ENCODE measurements around the gene FAIM2. TPM values are rescaled to one million over a fixed set of nuclear protein-coding genes. Genes with fewer than 3 reads are reported as not detected.

The FAIM2 gene
- total RNA-seq, 1 donor from 2014 or later: 1.6 TPM

GRCh38 chr12:49909356-49909755 lies 5.7 kb upstream of the FAIM2 start:
- no peak for TF ChIP-seq CTCF (conservative IDR thresholded peaks at IDR 0.05)
- Mint-ChIP-seq H3K4me3 (no peak overlapping the region), H3K4me1 (peaks cover 32% of the 10 kb centered on the region), H3K27ac (ENCODE audit: unreplicated experiment) (no peak overlapping the region), H3K27me3 (ENCODE audit: low read depth) (peaks cover 20% of the 10 kb centered on the region), H3K9me3 (no peaks in the 10 kb centered on the region), H3K36me3 (ENCODE audit: low read depth) (no peaks in the 10 kb centered on the region)
- no peak for DNase-seq (ENCODE audit: low read depth, low spot score)

GRCh38 chr12:49907352-49907751 lies 3.7 kb upstream of the FAIM2 start:
- TF ChIP-seq CTCF (conservative IDR thresholded peaks at IDR 0.05): no peak
- peaks cover 35% of the 10 kb centered on the region for H3K4me1 Mint-ChIP-seq
- DNase-seq (ENCODE audit: low read depth, low spot score): no peak
- H3K9me3 Mint-ChIP-seq: no peaks in the 10 kb centered on the region
- H3K27ac Mint-ChIP-seq (ENCODE audit: unreplicated experiment): no peak overlapping the region
- no peaks in the 10 kb centered on the region for H3K36me3 Mint-ChIP-seq (ENCODE audit: low read depth)
- H3K4me3 Mint-ChIP-seq: peak overlapping the region; percentile 27
- peaks cover 23% of the 10 kb centered on the region for H3K27me3 Mint-ChIP-seq (ENCODE audit: low read depth)

GRCh38 chr12:49905718-49906314 lies 2.1 kb upstream of the FAIM2 start:
- Mint-ChIP-seq H3K27me3 (ENCODE audit: low read depth) (peaks cover 20% of the 10 kb centered on the region), H3K9me3 (no peaks in the 10 kb centered on the region), H3K36me3 (ENCODE audit: low read depth) (no peaks in the 10 kb centered on the region), H3K27ac (ENCODE audit: unreplicated experiment) (peak overlapping the region; percentile 1), H3K4me3 (peak overlapping the region; percentile 4), H3K4me1 (peaks cover 33% of the 10 kb centered on the region)
- no peak for TF ChIP-seq CTCF (conservative IDR thresholded peaks at IDR 0.05)
- no peak for DNase-seq (ENCODE audit: low read depth, low spot score)

- TF ChIP-seq CTCF (conservative IDR thresholded peaks at IDR 0.05): no peak
- Mint-ChIP-seq H3K9me3 (no peaks in the 10 kb centered on the region), H3K36me3 (ENCODE audit: low read depth) (no peaks in the 10 kb centered on the region), H3K4me3 (peak overlapping the region; percentile 76), H3K27me3 (ENCODE audit: low read depth) (peaks cover 20% of the 10 kb centered on the region), H3K27ac (ENCODE audit: unreplicated experiment) (no peak overlapping the region), H3K4me1 (peaks cover 22% of the 10 kb centered on the region)
- no peak for DNase-seq (ENCODE audit: low read depth, low spot score)
These were observed 901 bp upstream of the FAIM2 start for GRCh38 chr12:49904601-49905000.

GRCh38 chr12:49903351-49903699 lies 375 bp downstream of the FAIM2 start:
- TF ChIP-seq CTCF (conservative IDR thresholded peaks at IDR 0.05): no peak
- Mint-ChIP-seq H3K4me3 (peak overlapping the region; percentile 54), H3K4me1 (peaks cover 17% of the 10 kb centered on the region), H3K27ac (ENCODE audit: unreplicated experiment) (no peak overlapping the region), H3K36me3 (ENCODE audit: low read depth) (no peaks in the 10 kb centered on the region), H3K27me3 (ENCODE audit: low read depth) (peaks cover 26% of the 10 kb centered on the region), H3K9me3 (no peaks in the 10 kb centered on the region)
- DNase-seq (ENCODE audit: low read depth, low spot score): no peak

Measured in neural crest cell (in vitro differentiated cells).